Adipose tissue (tissue), 3 donors: ENCODE data around the gene NSF. TPM values are rescaled to one million over a fixed set of nuclear protein-coding genes. Genes with fewer than 3 reads are reported as not detected.
"Not testable (repeated sequence)": the region's sequence is repeated elsewhere in the genome, so short reads cannot be mapped to it uniquely, and the experiment has no call there.

ENCODE experiments used
- H3K27ac ChIP-seq: one replicate; pipeline ENCODE4 v1.5.1; 2013; ENCODE audit warnings: low read depth, low read length
- WGBS, 3 donors: extraction: QIAGEN DNeasy Blood & Tissue Kit; methylation state at CpG; one replicate each; pipeline ENCODE4 v1.1.7; 2013; 5-methylcytosine and 5-hydroxymethylcytosine counted together
- polyA plus RNA-seq, 3 donors: library from polyadenylated mRNA; stranded (reverse); fragments of 200-250 nt; gene quantifications; one replicate each; pipeline ENCODE4 v1.2.3, GENCODE V29; 2013
- donor health status: healthy with polysubstance abuse.
- donor health status: Bipolar disorder and iron deficiency.
- donor health status: healthy.

The NSF gene
- polyA plus RNA-seq, 3 donors: 13.5 to 14.7 (median 14.5) TPM

GRCh38 chr17:46768896-46769295, 178.4 kb downstream of the NSF start:
- not testable (repeated sequence) for H3K27ac ChIP-seq
- 96 to 99% (median 97%) methylated on average over 14 of the region's 14 CpGs for WGBS, 3 donors

- no peak overlapping the region for H3K27ac ChIP-seq
- 10 to 61% (median 34%) methylated on average over 55 to 56 of the region's 56 CpGs for WGBS, 3 donors
Measured at GRCh38 chr17:46769531-46770438, 179.3 kb downstream of the NSF start.

GRCh38 chr17:46770439-46770817, 180.0 kb downstream of the NSF start:
- no peak overlapping the region for H3K27ac ChIP-seq
- WGBS, 3 donors: 63 to 76% (median 65%) methylated on average over 14 of the region's 14 CpGs

- 4 to 7% (median 7%) methylated on average over 34 to 73 of the region's 73 CpGs for WGBS, 3 donors
- no peak overlapping the region for H3K27ac ChIP-seq
Measured at GRCh38 chr17:46770818-46771560, 180.5 kb downstream of the NSF start.

GRCh38 chr17:46771561-46772474, 181.3 kb downstream of the NSF start:
- no peak overlapping the region for H3K27ac ChIP-seq
- WGBS, 3 donors: 2 to 4% (median 3%) methylated on average over 75 to 132 of the region's 135 CpGs

GRCh38 chr17:46772475-46773220, 182.2 kb downstream of the NSF start:
- WGBS, 3 donors: 26 to 33% (median 29%) methylated on average over 16 of the region's 16 CpGs
- H3K27ac ChIP-seq: no peak overlapping the region

- H3K27ac ChIP-seq: no peak overlapping the region
- 49 to 85% (median 59%) methylated on average over 6 of the region's 6 CpGs for WGBS, 3 donors
Measured at GRCh38 chr17:46773221-46773605, 182.7 kb downstream of the NSF start.

GRCh38 chr17:46773676-46774075, 183.2 kb downstream of the NSF start:
- H3K27ac ChIP-seq: no peak overlapping the region
- WGBS, 3 donors: 82 to 87% (median 84%) methylated on average over 15 of the region's 15 CpGs

- 92 to 98% (median 94%) methylated on average over 10 of the region's 10 CpGs for WGBS, 3 donors
- H3K27ac ChIP-seq: no peak overlapping the region
Measured at GRCh38 chr17:46774108-46774737, 183.8 kb downstream of the NSF start.

GRCh38 chr17:46776298-46777005, 186.0 kb downstream of the NSF start:
- WGBS, 3 donors: 81 to 87% (median 84%) methylated on average over 11 to 12 of the region's 12 CpGs
- no peak overlapping the region for H3K27ac ChIP-seq

GRCh38 chr17:46777943-46778915, 187.8 kb downstream of the NSF start:
- 66 to 67% (median 67%) methylated on average over 23 of the region's 23 CpGs for WGBS, 3 donors

GRCh38 chr17:46780003-46780373, 189.5 kb downstream of the NSF start:
- no peak overlapping the region for H3K27ac ChIP-seq
- 91 to 94% (median 93%) methylated on average over 5 of the region's 5 CpGs for WGBS, 3 donors

More at GRCh38 chr17:46777943-46778915, 187.8 kb downstream of the NSF start:
- no peak overlapping the region for H3K27ac ChIP-seq

GRCh38 chr17:46782250-46782953, 191.9 kb downstream of the NSF start:
- WGBS, 3 donors: 56 to 75% (median 70%) methylated on average over 9 of the region's 9 CpGs
- no peak overlapping the region for H3K27ac ChIP-seq

GRCh38 chr17:46783031-46783593, 192.6 kb downstream of the NSF start:
- WGBS, 3 donors: 42 to 67% (median 59%) methylated on average over 7 of the region's 7 CpGs

GRCh38 chr17:46785696-46786095, 195.2 kb downstream of the NSF start:
- 54 to 73% (median 61%) methylated on average over 7 of the region's 7 CpGs for WGBS, 3 donors
- no peak overlapping the region for H3K27ac ChIP-seq

More at GRCh38 chr17:46783031-46783593, 192.6 kb downstream of the NSF start:
- H3K27ac ChIP-seq: no peak overlapping the region
